Measurements from ENCODE around the gene MYL7. TPM values are rescaled to one million over a fixed set of nuclear protein-coding genes. Genes with fewer than 3 reads are reported as not detected.

MYL7 gene
- total RNA-seq, 1 experiment from 2014 or later, result not detected

GRCh38 chr7:44128721-44129582, 12.2 kb downstream of the MYL7 start:
- ChIA-PET POLR2A (no interaction called here), CTCF (no interaction called here), RAD21 (ENCODE audit: low non-redundant PET in 1 of 2, low total read pairs in 2 of 2, uncharacterized antibody in 2 of 2, unreplicated experiment in 2 of 2) (no interaction called here)
- H3K36me3 ChIP-seq (ENCODE audit: control insufficient read depth in 1 of 2, insufficient read depth in 2 of 2, low read length in 2 of 2), result no peaks in the 10 kb centered on the region
- ATAC-seq (no peak), DNase-seq (ENCODE audit: low read depth, low spot score) (no peak)
- intact Hi-C loops (cut with micrococcal nuclease), result no loop called here
- H3K4me2 ChIP-seq (ENCODE audit: low read length), result no peak overlapping the region
- no peak overlapping the region for H3K9ac ChIP-seq (ENCODE audit: low read length)
- no peaks in the 10 kb centered on the region for H3K9me2 ChIP-seq (ENCODE audit: insufficient read depth)
- H3K27ac ChIP-seq (ENCODE audit: low read depth, low read length), result no peak overlapping the region
- H3K4me3 ChIP-seq (replicated peaks in 1 of 2; ENCODE audit: low read depth in 1 of 2, low read length in 2 of 2), result no peak overlapping the region
- no peaks in the 10 kb centered on the region for H4K20me1 ChIP-seq (ENCODE audit: insufficient read depth)
- no peaks in the 10 kb centered on the region for H3K27me3 ChIP-seq (ENCODE audit: insufficient read depth, low read length)
- no TSS peak for BruUV-seq (replicated peaks)
- peaks cover 0 to 11% of the 10 kb centered on the region in 2 experiments; a peak in 1 of 4 replicates for H3K4me1 ChIP-seq (ENCODE audit: control insufficient read depth in 1 of 2, insufficient read depth in 2 of 2, low read length in 2 of 2)
- H3K9me3 ChIP-seq (ENCODE audit: control insufficient read depth in 1 of 2, insufficient read depth in 1 of 2, low read depth in 1 of 2, low read length in 2 of 2), result no peaks in the 10 kb centered on the region
- TF ChIP-seq ZNF274 (IDR thresholded peaks at IDR 0.05; ENCODE audit: low read depth, low read length), result no peak
- TF ChIP-seq, protein P1, sequence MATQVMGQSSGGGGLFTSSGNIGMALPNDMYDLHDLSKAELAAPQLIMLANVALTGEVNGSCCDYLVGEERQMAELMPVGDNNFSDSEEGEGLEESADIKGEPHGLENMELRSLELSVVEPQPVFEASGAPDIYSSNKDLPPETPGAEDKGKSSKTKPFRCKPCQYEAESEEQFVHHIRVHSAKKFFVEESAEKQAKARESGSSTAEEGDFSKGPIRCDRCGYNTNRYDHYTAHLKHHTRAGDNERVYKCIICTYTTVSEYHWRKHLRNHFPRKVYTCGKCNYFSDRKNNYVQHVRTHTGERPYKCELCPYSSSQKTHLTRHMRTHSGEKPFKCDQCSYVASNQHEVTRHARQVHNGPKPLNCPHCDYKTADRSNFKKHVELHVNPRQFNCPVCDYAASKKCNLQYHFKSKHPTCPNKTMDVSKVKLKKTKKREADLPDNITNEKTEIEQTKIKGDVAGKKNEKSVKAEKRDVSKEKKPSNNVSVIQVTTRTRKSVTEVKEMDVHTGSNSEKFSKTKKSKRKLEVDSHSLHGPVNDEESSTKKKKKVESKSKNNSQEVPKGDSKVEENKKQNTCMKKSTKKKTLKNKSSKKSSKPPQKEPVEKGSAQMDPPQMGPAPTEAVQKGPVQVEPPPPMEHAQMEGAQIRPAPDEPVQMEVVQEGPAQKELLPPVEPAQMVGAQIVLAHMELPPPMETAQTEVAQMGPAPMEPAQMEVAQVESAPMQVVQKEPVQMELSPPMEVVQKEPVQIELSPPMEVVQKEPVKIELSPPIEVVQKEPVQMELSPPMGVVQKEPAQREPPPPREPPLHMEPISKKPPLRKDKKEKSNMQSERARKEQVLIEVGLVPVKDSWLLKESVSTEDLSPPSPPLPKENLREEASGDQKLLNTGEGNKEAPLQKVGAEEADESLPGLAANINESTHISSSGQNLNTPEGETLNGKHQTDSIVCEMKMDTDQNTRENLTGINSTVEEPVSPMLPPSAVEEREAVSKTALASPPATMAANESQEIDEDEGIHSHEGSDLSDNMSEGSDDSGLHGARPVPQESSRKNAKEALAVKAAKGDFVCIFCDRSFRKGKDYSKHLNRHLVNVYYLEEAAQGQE (IDR thresholded peaks at IDR 0.05; ENCODE audit: low read depth), result no peak
- TF ChIP-seq CBX3 (IDR thresholded peaks at IDR 0.05; ENCODE audit: low read depth), result no peak
- no peak for TF ChIP-seq EZH2phosphoT487 (IDR thresholded peaks at IDR 0.05; ENCODE audit: borderline replicate concordance)
- TF ChIP-seq RAD21 (IDR thresholded peaks at IDR 0.05; ENCODE audit: low read depth), result no peak
- TF ChIP-seq JUND (IDR thresholded peaks at IDR 0.05), result no peak
- TF ChIP-seq ZFX (IDR thresholded peaks at IDR 0.05), result no peak
- no peak overlapping the region for H2AFZ ChIP-seq (ENCODE audit: low read depth, low read length, poor library complexity, severe bottlenecking)
- H3K79me2 ChIP-seq (ENCODE audit: insufficient read depth, low read length), result no peaks in the 10 kb centered on the region

Measured in HCT116 (cell line).